Transverse colon (tissue), 4 donors: Measurements from ENCODE around the gene C1QTNF1.

Source experiments
- CTCF ChIP-seq, 5 experiments: fragments of 200-600 bp in 3 of 5; fragments of 450-650 bp in 2 of 5; sonication (generic) in 3 of 5; IDR thresholded peaks; 1 replicate in 2 of 5; 2 replicates in 3 of 5; pipeline ENCODE4 v1.5.1; 2016 to 2017; ENCODE audit warnings: antibody characterized with exemption in 5 of 5, inconsistent platforms in 3 of 5, mild to moderate bottlenecking in 2 of 5, moderate library complexity in 1 of 5
- EP300 ChIP-seq: sonication (generic); formaldehyde crosslinking; IDR thresholded peaks from one replicate; pipeline ENCODE4 v1.6.1; 2017; ENCODE audit warnings: antibody characterized with exemption, low read depth
- POLR2A ChIP-seq: fragments of 450-650 bp; IDR thresholded peaks from one replicate; pipeline ENCODE4 v1.6.1; 2016; ENCODE audit warnings: antibody characterized with exemption, mild to moderate bottlenecking, moderate library complexity
- POLR2AphosphoS5 ChIP-seq, 3 donors: sonication (generic); formaldehyde crosslinking; IDR thresholded peaks; one replicate each; pipeline ENCODE4 v1.6.1; 2016; ENCODE audit warnings: antibody characterized with exemption in 3 of 3

- TF ChIP-seq POLR2A (no peak), CTCF (IDR thresholded peaks at IDR 0.05) (no peak), EP300 (no peak), POLR2AphosphoS5 (IDR thresholded peaks at IDR 0.05) (no peak)
Measured at GRCh38 chr17:79046916-79047280, 22.9 kb downstream of the C1QTNF1 start.
